Erythroblast (primary cell): ENCODE results near the gene CCDC74A.
"Not testable (repeated sequence)": the region's sequence is repeated elsewhere in the genome, so short reads cannot be mapped to it uniquely, and the experiment has no call there.

Experiments used
- DNase-seq, 2 experiments: peaks; one replicate each; lab custom pipeline; 2025; lab: John Stamatoyannopoulos, UW
- GATA1 ChIP-seq: IDR thresholded peaks from 2 replicates; pipeline ENCODE4 v1.6.1; 2011; ENCODE audit warnings: low read depth, mild to moderate bottlenecking, control low read depth, low read length, moderate library complexity
- POLR2A ChIP-seq: IDR thresholded peaks from 2 replicates; pipeline ENCODE4 v1.6.1; 2011; ENCODE audit warnings: mild to moderate bottlenecking, low read length

CCDC74A gene

GRCh38 chr2:131517106-131517831, 10.4 kb upstream of the CCDC74A start:
- TF ChIP-seq GATA1 (no peak), POLR2A (no peak)

GRCh38 chr2:131517856-131518255, 9.8 kb upstream of the CCDC74A start:
- DNase-seq = not testable (repeated sequence)

More at GRCh38 chr2:131517106-131517831, 10.4 kb upstream of the CCDC74A start:
- no peak for DNase-seq

GRCh38 chr2:131518531-131518930, 9.2 kb upstream of the CCDC74A start:
- DNase-seq = not testable (repeated sequence)

GRCh38 chr2:131519466-131519865, 8.2 kb upstream of the CCDC74A start:
- DNase-seq = no peak
- TF ChIP-seq GATA1 (no peak), POLR2A (no peak)

- not testable (repeated sequence) for DNase-seq
Measured at GRCh38 chr2:131519871-131520470, 7.7 kb upstream of the CCDC74A start.

- TF ChIP-seq GATA1 (no peak), POLR2A (no peak)
- DNase-seq = no peak
Measured at GRCh38 chr2:131520526-131520925, 7.2 kb upstream of the CCDC74A start.

- DNase-seq = not testable (repeated sequence)
Measured at GRCh38 chr2:131521524-131521923, 6.2 kb upstream of the CCDC74A start.

GRCh38 chr2:131521961-131522781, 5.5 kb upstream of the CCDC74A start:
- DNase-seq = no peak
- TF ChIP-seq POLR2A (no peak), GATA1 (no peak)

- not testable (repeated sequence) for DNase-seq
Measured at GRCh38 chr2:131525256-131525655, 2.4 kb upstream of the CCDC74A start.

GRCh38 chr2:131528981-131529863, 1.5 kb downstream of the CCDC74A start:
- DNase-seq = not testable (repeated sequence)

- not testable (repeated sequence) for DNase-seq
Measured at GRCh38 chr2:131529864-131530445, 2.3 kb downstream of the CCDC74A start.

- not testable (repeated sequence) for DNase-seq
Measured at GRCh38 chr2:131530626-131531344, 3.1 kb downstream of the CCDC74A start.

- not testable (repeated sequence) for DNase-seq
Measured at GRCh38 chr2:131531547-131532185, 4.0 kb downstream of the CCDC74A start.

- DNase-seq = not testable (repeated sequence)
Measured at GRCh38 chr2:131532723-131533608, 5.3 kb downstream of the CCDC74A start.

- not testable (repeated sequence) for DNase-seq
Measured at GRCh38 chr2:131533609-131534316, 6.1 kb downstream of the CCDC74A start.

GRCh38 chr2:131534317-131534672, 6.6 kb downstream of the CCDC74A start:
- DNase-seq = not testable (repeated sequence)

- not testable (repeated sequence) for DNase-seq
Measured at GRCh38 chr2:131534965-131535364, 7.3 kb downstream of the CCDC74A start.
